Heart right ventricle (tissue), 16 donors: ENCODE results near the gene PDE2A. TPM values are rescaled to one million over a fixed set of nuclear protein-coding genes. Genes with fewer than 3 reads are reported as not detected.

Source experiments
- ATAC-seq, 8 donors: fragments of 200-7000 bp; cut with Tn5 transposase; one replicate each; pipeline ENCODE4 v1.9.1; 2020; ENCODE audit warnings: mild to moderate bottlenecking in 8 of 8, moderate library complexity in 8 of 8, moderate number of reproducible peaks in 1 of 8
- DNase-seq, 2 donors: peaks; one replicate each; pipeline ENCODE4 v3.0.0-alpha.2; 2020
- H3K27ac ChIP-seq, 10 donors: fragments of 200-600 bp; sonication (generic) in 2 of 10; one replicate each; pipeline versions ENCODE4 v1.5.0 to v1.8.0; 2020 to 2022; ENCODE audit warnings: mild to moderate bottlenecking in 3 of 10
- H3K27me3 ChIP-seq, 7 donors: fragments of 200-600 bp; one replicate each; pipeline ENCODE4 v1.8.0; 2021 to 2022; ENCODE audit warnings: mild to moderate bottlenecking in 2 of 7
- H3K36me3 ChIP-seq, 9 donors: fragments of 200-600 bp; sonication (generic) in 1 of 9; one replicate each; pipeline versions ENCODE4 v1.5.0 to v1.8.0; 2020 to 2022; ENCODE audit warnings: mild to moderate bottlenecking in 2 of 9
- H3K4me1 ChIP-seq, 9 donors: fragments of 200-600 bp; sonication (generic) in 1 of 9; one replicate each; pipeline versions ENCODE4 v1.5.0 to v1.8.0; 2020 to 2022; ENCODE audit warnings: mild to moderate bottlenecking in 4 of 9
- H3K4me3 ChIP-seq, 10 donors: fragments of 200-600 bp; sonication (generic) in 2 of 10; one replicate each; pipeline versions ENCODE4 v1.5.0 to v1.8.0; 2020 to 2022; ENCODE audit warnings: mild to moderate bottlenecking in 7 of 10, moderate library complexity in 2 of 10
- H3K9me3 ChIP-seq, 11 donors: fragments of 200-600 bp in 10 of 11; sonication (generic) in 2 of 11; one replicate each; pipeline versions ENCODE4 v1.5.0 to v1.8.0; 2013 to 2022; ENCODE audit warnings: mild to moderate bottlenecking in 2 of 11, control low read depth in 1 of 11, moderate library complexity in 1 of 11
- WGBS, 2 donors: extraction: QIAGEN DNeasy Blood & Tissue Kit; methylation state at CpG; one replicate each; pipeline ENCODE4 v1.1.7; 2013; ENCODE audit warnings: inconsistent platforms in 1 of 2; 5-methylcytosine and 5-hydroxymethylcytosine counted together
- intact Hi-C, 10 donors: fragments of 100-400 bp; cut with DNase I; formaldehyde crosslinking; loops; one replicate each; pipeline versions ENCODE4 v1.11.1 to v1.14.2; 2022
- polyA plus RNA-seq, 2 donors: library from polyadenylated mRNA; stranded (reverse); fragments of 200-250 nt; gene quantifications; one replicate each; pipeline ENCODE4 v1.2.3, GENCODE V29; 2013
- total RNA-seq, 10 donors: library from RNA; stranded (reverse); fragmentation: NEBNext Ultra II Directional in 3 of 10; extraction: Animal tissue kit (Norgen Biotek cat#: 25700) in 3 of 10; gene quantifications; one replicate each; pipeline versions ENCODE4 v1.2.1 to v1.2.4, GENCODE V29; 2021 to 2023
- TF ChIP-seq, protein P1 (sequence below), 9 donors: fragments of 200-600 bp; sonication (generic) in 2 of 9; IDR thresholded peaks; one replicate each; pipeline versions ENCODE4 v1.5.0 to v1.8.0; 2021 to 2022; ENCODE audit warnings: antibody characterized with exemption in 9 of 9, mild to moderate bottlenecking in 5 of 9, moderate library complexity in 1 of 9
- donor health status: Arrhythmogenic right ventricular cardiomyopathy.
- donor health status: ischemic (EF 13 %, LVEDD 7.1; RV severe dilation, severe dysfunction).
- donor health status: healthy with polysubstance abuse.
- donor health status: DM: no; HTN: yes; CAD: no.
- donor health status: DM: no; HTN: no; CAD: no.
- donor health status: ischemic (EF 25% LVEDD 6.9; RV normal size, moderate dysfunction).
- donor health status: ischemic (EF 25% LVEDD 5.7; RV mildly dilated, moderate dysfunction).
- donor health status: healthy.
- donor health status: DM: yes; HTN: yes; CAD: no.
- donor health status: Ischemic cardiomyopathy.
- donor health status: ischemic (EF 35%, LVEDD 5.7; RV mildly dilated, moderate dysfunction).
- donor health status: nonischemic (EF 11% LVEDD 7.7; RV severe dilation, severe dysfunction).
- donor health status: DM: yes; HTN: yes; CAD: no.
- donor health status: PGD.
- donor health status: ischemic (EF 29% LVEDD 5.4; RV normal size, mild dysfunction).
- donor health status: nonischemic (EF 23%, LVEDD 6.1; RV moderate dilation, normal function).

The PDE2A gene
- total and polyA plus RNA-seq, 12 donors: 10.4 to 47.6 (median 30.2) TPM

GRCh38 chr11:72588421-72589410 lies 85.5 kb downstream of the PDE2A start:
- no peak for DNase-seq
- 90 to 92% methylated on average over 7 of the region's 7 CpGs for WGBS, 2 donors
- intact Hi-C loops: loop anchor here in 4 of 10 donors (2.0 to 10.0 kb wide), 5 partner anchors 54 to 206 kb away; partner anchors contain the start of gene STARD10 (in 1 of the 4)

DNA sequence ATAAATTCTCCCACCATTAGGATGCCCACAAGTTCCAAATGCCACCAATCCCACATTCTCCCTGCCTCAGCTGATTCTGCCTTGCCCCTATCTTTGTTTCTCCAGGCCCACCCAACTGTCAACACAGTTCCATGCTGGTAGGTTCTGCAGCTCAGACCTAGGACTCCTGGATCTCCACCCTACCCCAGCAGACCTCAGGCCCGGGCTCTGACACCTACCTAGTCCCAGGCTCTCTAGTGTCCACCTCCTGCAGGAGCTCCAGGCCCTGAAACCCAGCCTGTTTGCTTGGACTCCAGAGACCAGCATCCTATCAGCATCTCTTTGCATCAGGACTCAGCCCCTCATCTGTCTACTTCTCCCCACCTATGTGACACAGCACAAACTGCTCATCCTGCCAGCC lies 86.5 kb downstream of the PDE2A start:
- Histone ChIP-seq H3K36me3 (peaks cover 0 to 40% (median 0%) of the 10 kb centered on the region in 9 donors), H3K27ac (no peak overlapping the region), H3K27me3 (peaks cover 0 to 62% (median 27%) of the 10 kb centered on the region in 7 donors), H3K4me1 (peaks cover 3 to 36% (median 11%) of the 10 kb centered on the region in 9 donors), H3K9me3 (no peaks in the 10 kb centered on the region), H3K4me3 (no peak overlapping the region)
- DNase-seq (no peak), ATAC-seq (no peak)
- TF ChIP-seq, protein P1, sequence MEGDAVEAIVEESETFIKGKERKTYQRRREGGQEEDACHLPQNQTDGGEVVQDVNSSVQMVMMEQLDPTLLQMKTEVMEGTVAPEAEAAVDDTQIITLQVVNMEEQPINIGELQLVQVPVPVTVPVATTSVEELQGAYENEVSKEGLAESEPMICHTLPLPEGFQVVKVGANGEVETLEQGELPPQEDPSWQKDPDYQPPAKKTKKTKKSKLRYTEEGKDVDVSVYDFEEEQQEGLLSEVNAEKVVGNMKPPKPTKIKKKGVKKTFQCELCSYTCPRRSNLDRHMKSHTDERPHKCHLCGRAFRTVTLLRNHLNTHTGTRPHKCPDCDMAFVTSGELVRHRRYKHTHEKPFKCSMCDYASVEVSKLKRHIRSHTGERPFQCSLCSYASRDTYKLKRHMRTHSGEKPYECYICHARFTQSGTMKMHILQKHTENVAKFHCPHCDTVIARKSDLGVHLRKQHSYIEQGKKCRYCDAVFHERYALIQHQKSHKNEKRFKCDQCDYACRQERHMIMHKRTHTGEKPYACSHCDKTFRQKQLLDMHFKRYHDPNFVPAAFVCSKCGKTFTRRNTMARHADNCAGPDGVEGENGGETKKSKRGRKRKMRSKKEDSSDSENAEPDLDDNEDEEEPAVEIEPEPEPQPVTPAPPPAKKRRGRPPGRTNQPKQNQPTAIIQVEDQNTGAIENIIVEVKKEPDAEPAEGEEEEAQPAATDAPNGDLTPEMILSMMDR (IDR thresholded peaks at IDR 0.05): no peak
- WGBS, 2 donors: 88 to 91% methylated on average over 1 of the region's 1 CpG
- intact Hi-C loops: loop anchor here in 7 of 10 donors (2.0 to 10.0 kb wide), 6 partner anchors 55 to 207 kb away; partner anchors contain the start of gene STARD10 (in 1 of the 7)

More at GRCh38 chr11:72588421-72589410, 85.5 kb downstream of the PDE2A start:
- TF ChIP-seq, protein P1 (IDR thresholded peaks at IDR 0.05): no peak
- ATAC-seq: no peak
- peaks cover 3 to 36% (median 11%) of the 10 kb centered on the region in 9 donors for H3K4me1 ChIP-seq
- peaks cover 0 to 31% (median 0%) of the 10 kb centered on the region in 9 donors for H3K36me3 ChIP-seq
- no peak overlapping the region for H3K27ac ChIP-seq
- no peak overlapping the region for H3K4me3 ChIP-seq
- peaks cover 0 to 64% (median 27%) of the 10 kb centered on the region in 7 donors for H3K27me3 ChIP-seq
- H3K9me3 ChIP-seq: no peaks in the 10 kb centered on the region

DNA sequence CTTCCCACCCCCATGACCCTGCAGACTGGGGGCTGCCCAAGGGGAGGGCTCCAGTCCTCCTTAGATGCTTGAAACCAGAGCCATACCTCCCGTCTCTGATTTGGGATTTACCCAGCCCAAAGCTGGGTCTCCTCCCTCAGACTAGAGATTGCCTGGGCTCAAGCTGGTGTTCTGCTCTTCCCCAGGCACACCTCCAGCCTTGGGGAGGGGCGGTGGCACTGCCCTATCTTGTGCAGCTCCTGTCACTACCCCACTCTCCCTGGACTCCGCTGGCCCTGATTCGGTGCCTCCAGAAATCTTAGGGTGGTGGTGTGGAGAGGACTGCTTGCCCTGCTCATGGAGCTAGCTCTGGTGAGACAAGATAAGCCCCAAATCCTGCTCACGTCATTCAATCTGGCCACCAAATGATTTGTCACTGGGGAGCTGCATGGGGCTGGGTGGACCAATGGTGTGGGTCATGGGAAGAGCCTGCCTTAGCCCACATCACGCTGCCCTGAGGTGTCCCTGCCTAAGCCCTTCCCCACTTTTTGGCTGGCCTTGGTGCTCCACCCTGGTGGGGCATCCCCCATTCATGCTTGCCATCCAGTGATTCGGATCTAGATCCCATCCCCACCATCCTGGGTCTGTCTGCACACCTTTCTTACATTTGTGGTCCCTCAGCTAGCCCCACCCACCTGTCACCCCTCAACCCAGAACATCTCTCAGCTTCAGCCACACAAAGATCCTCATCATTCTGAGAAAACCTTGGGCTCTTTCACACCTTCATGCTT lies 87.7 kb downstream of the PDE2A start:
- Histone ChIP-seq H3K36me3 (peaks cover 0 to 50% (median 0%) of the 10 kb centered on the region in 9 donors), H3K4me1 (peaks cover 3 to 36% (median 11%) of the 10 kb centered on the region in 9 donors), H3K27ac (no peak overlapping the region), H3K9me3 (no peaks in the 10 kb centered on the region), H3K4me3 (no peak overlapping the region), H3K27me3 (peaks cover 0 to 58% (median 27%) of the 10 kb centered on the region in 7 donors)
- 86 to 87% methylated on average over 7 of the region's 7 CpGs for WGBS, 2 donors
- ATAC-seq (no peak), DNase-seq (no peak)
- TF ChIP-seq, protein P1 (IDR thresholded peaks at IDR 0.05): no peak
- intact Hi-C loops: loop anchor here in 6 of 10 donors (1.0 to 10.0 kb wide), 7 partner anchors 56 to 208 kb away; partner anchors contain the start of gene STARD10 (in 1 of the 6)
